NT2/D1 (cell line): ENCODE data around the gene FOXP4.

ENCODE experiments used
- SUZ12 ChIP-seq: IDR thresholded peaks from 2 replicates; pipeline ENCODE4 v1.6.1; 2011; ENCODE audit not compliant: insufficient read length, insufficient read depth; ENCODE audit errors: extremely low read depth
- YY1 ChIP-seq: IDR thresholded peaks from 2 replicates; pipeline ENCODE4 v1.6.1; 2011; ENCODE audit not compliant: insufficient read length, insufficient read depth
- ZNF274 ChIP-seq: IDR thresholded peaks from 2 replicates; pipeline ENCODE4 v1.6.1; 2011; ENCODE audit warnings: mild to moderate bottlenecking, low read depth, low read length

- TF ChIP-seq YY1 (no peak), ZNF274 (no peak), SUZ12 (no peak)
Observed at GRCh38 chr6:41545247-41545702, 906 bp upstream of the FOXP4 start.
